B cell (primary cell): ENCODE measurements around the gene KRT34. TPM values are rescaled to one million over a fixed set of nuclear protein-coding genes. Genes with fewer than 3 reads are reported as not detected.

Experiments
- ATAC-seq: fragments of 200-7000 bp; cut with Tn5 transposase; one replicate; pipeline ENCODE4 v1.10.0; 2021; ENCODE audit warnings: low read depth, mild to moderate bottlenecking, moderate number of reproducible peaks, moderate library complexity
- CTCF ChIA-PET: fragments of 350-600 bp; sonication (Branson Sonifier 250); formaldehyde crosslinking; loops from one replicate; lab custom pipeline; 2021; ENCODE audit warnings: antibody characterized with exemption, inconsistent platforms; lab: Charles Lee
- POLR2A ChIA-PET: fragments of 350-600 bp; sonication (Branson Sonifier 250); formaldehyde crosslinking; loops from one replicate; lab custom pipeline; 2021; ENCODE audit warnings: antibody characterized with exemption; lab: Charles Lee
- DNase-seq: peaks from one replicate; pipeline ENCODE4 v3.0.0; 2013
- H2AFZ ChIP-seq: 2 replicates; pipeline ENCODE4 v1.6.1; 2012; ENCODE audit warnings: mild to moderate bottlenecking, low read depth, low read length; ENCODE audit not compliant: insufficient read depth, poor library complexity, severe bottlenecking
- H3K27ac ChIP-seq, 2 donors: 1 replicate in 1 of 2; 2 replicates in 1 of 2; pipeline ENCODE4 v1.5.1; 2012 to 2013; ENCODE audit warnings: low read length in 2 of 2, mild to moderate bottlenecking in 2 of 2, moderate library complexity in 1 of 2
- H3K27me3 ChIP-seq, 4 experiments: fragments of 200-600 bp in 1 of 4; sonication (generic) in 1 of 4; replicated peaks in 1 of 4; 1 replicate in 2 of 4; 2 replicates in 2 of 4; pipeline versions ENCODE4 v1.6.1 to v1.7.0; 2013 to 2016; ENCODE audit warnings: low read length in 3 of 4, mild to moderate bottlenecking in 2 of 4, mixed read lengths in 1 of 4, moderate library complexity in 1 of 4; ENCODE audit not compliant: insufficient read depth in 4 of 4, control insufficient read depth in 3 of 4; ENCODE audit errors: control extremely low read depth in 1 of 4
- H3K36me3 ChIP-seq, 2 experiments: replicated peaks in 1 of 2; 1 replicate in 1 of 2; 2 replicates in 1 of 2; pipeline versions ENCODE4 v1.6.1 to v1.7.1; 2013; ENCODE audit warnings: low read length in 1 of 2; ENCODE audit not compliant: insufficient read depth in 2 of 2, control insufficient read depth in 1 of 2; ENCODE audit errors: control extremely low read depth in 1 of 2, extremely low read depth in 1 of 2
- H3K4me1 ChIP-seq, 2 donors: fragments of 200-600 bp in 1 of 2; sonication (generic) in 1 of 2; 1 replicate in 1 of 2; 2 replicates in 1 of 2; pipeline versions ENCODE4 v1.5.1 to v1.6.1; 2013 to 2017; ENCODE audit warnings: low read length in 2 of 2; ENCODE audit not compliant: control insufficient read depth in 2 of 2, insufficient read depth in 2 of 2
- H3K4me2 ChIP-seq: replicated peaks from 2 replicates; pipeline ENCODE3; 2012; ENCODE audit warnings: mild to moderate bottlenecking, low read depth, low read length; ENCODE audit not compliant: poor library complexity, severe bottlenecking
- H3K4me3 ChIP-seq, 5 experiments: fragments of 200-600 bp in 1 of 5; sonication (generic) in 1 of 5; 1 replicate in 3 of 5; 2 replicates in 2 of 5; pipeline versions ENCODE4 v1.5.1 to v1.7.0; 2011 to 2016; ENCODE audit warnings: low read length in 4 of 5, mild to moderate bottlenecking in 4 of 5, low read depth in 2 of 5, control low read depth in 1 of 5, moderate library complexity in 1 of 5; ENCODE audit not compliant: insufficient read depth in 1 of 5; ENCODE audit errors: control extremely low read depth in 1 of 5, extremely low read depth in 1 of 5
- H3K79me2 ChIP-seq: fragments of 200-600 bp; sonication (generic); one replicate; pipeline ENCODE4 v1.6.0; 2016; ENCODE audit warnings: low read length; ENCODE audit not compliant: control insufficient read depth, insufficient read depth
- H3K9ac ChIP-seq: fragments of 200-600 bp; sonication (generic); 2 replicates; pipeline ENCODE4 v1.6.1; 2017; ENCODE audit warnings: mild to moderate bottlenecking, low read length, moderate library complexity
- H3K9me3 ChIP-seq, 3 donors: one replicate each; pipeline versions ENCODE4 v1.6.1 to v1.7.1; 2013; ENCODE audit warnings: low read length in 2 of 3; ENCODE audit not compliant: control insufficient read depth in 2 of 3, insufficient read depth in 1 of 3; ENCODE audit errors: control extremely low read depth in 1 of 3
- H4K20me1 ChIP-seq: 2 replicates; pipeline ENCODE4 v1.6.0; 2012; ENCODE audit warnings: mild to moderate bottlenecking, low read length; ENCODE audit not compliant: insufficient read depth, control insufficient read depth, poor library complexity, severe bottlenecking
- H3K27ac Mint-ChIP-seq: one replicate; pipeline ENCODE4 v1.8.0; 2021; ENCODE audit warnings: mixed read lengths
- H3K27me3 Mint-ChIP-seq: one replicate; pipeline ENCODE4 v1.8.0; 2021; ENCODE audit warnings: mixed read lengths
- H3K4me1 Mint-ChIP-seq: one replicate; pipeline ENCODE4 v1.8.0; 2021; ENCODE audit warnings: mixed read lengths
- H3K4me3 Mint-ChIP-seq: one replicate; pipeline ENCODE4 v1.8.0; 2021; ENCODE audit warnings: mixed read lengths
- H3K9me3 Mint-ChIP-seq: one replicate; pipeline ENCODE4 v1.8.0; 2022; ENCODE audit warnings: mixed read lengths; ENCODE audit not compliant: insufficient read depth
- CTCF ChIP-seq: fragments of 200-600 bp; IDR thresholded peaks from one replicate; pipeline ENCODE4 v1.8.0; 2022; ENCODE audit warnings: antibody characterized with exemption, mild to moderate bottlenecking
- EZH2 ChIP-seq: IDR thresholded peaks from 2 replicates; pipeline ENCODE4 v1.6.1; 2012; ENCODE audit warnings: borderline replicate concordance, low read depth, mild to moderate bottlenecking, moderate library complexity, low read length; ENCODE audit not compliant: insufficient read depth, poor library complexity, severe bottlenecking
- WGBS: methylation state at CpG from one replicate; pipeline ENCODE4 v1.1.5; 2013; ENCODE audit warnings: missing lambda C conversion rate; ENCODE audit not compliant: insufficient coverage; 5-methylcytosine and 5-hydroxymethylcytosine counted together
- intact Hi-C: fragments of 100-400 bp; cut with micrococcal nuclease; formaldehyde crosslinking; loops from one replicate; pipeline ENCODE4 v1.10.0; 2022
- polyA plus RNA-seq: library from polyadenylated mRNA; depleted of rRNA; stranded (reverse); fragments of >200 nt; gene quantifications from 2 replicates; pipeline ENCODE4 v1.2.3, GENCODE V29; 2012
- total RNA-seq, 2 donors: library from RNA; stranded (reverse); fragments of 120-200 nt in 1 of 2; gene quantifications; 1 replicate in 1 of 2; 2 replicates in 1 of 2; pipeline versions ENCODE4 v1.2.3 to v1.2.4, GENCODE V29; 2013 to 2022

Gene KRT34
- total and polyA plus RNA-seq, 2 donors (not counting 1 experiment from before 2014, with no cell fraction given): not detected

- H3K79me2 ChIP-seq: no peaks in the 10 kb centered on the region
- H3K4me3 ChIP-seq: no peak overlapping the region
- H2AFZ ChIP-seq: no peak overlapping the region
- no peaks in the 10 kb centered on the region for H3K4me1 ChIP-seq
- H4K20me1 ChIP-seq: no peaks in the 10 kb centered on the region
- 76% methylated on average over 7 of the region's 7 CpGs for WGBS
- peaks cover 2% of the 10 kb centered on the region for H3K4me1 Mint-ChIP-seq
- H3K27me3 Mint-ChIP-seq: peaks cover 23% of the 10 kb centered on the region
- H3K27me3 ChIP-seq: peaks cover 0 to 4% (median 2%) of the 10 kb centered on the region in 4 experiments
- no peak overlapping the region for H3K27ac Mint-ChIP-seq
- H3K9ac ChIP-seq: no peak overlapping the region
- no peaks in the 10 kb centered on the region for H3K36me3 ChIP-seq
- POLR2A ChIA-PET: no interaction called here
- CTCF ChIA-PET: no interaction called here
- H3K4me3 Mint-ChIP-seq: no peak overlapping the region
- no peak overlapping the region for H3K27ac ChIP-seq
- intact Hi-C loops: no loop called here
- ATAC-seq (no peak), DNase-seq (no peak)
- H3K9me3 Mint-ChIP-seq: no peaks in the 10 kb centered on the region
- H3K9me3 ChIP-seq: no peaks in the 10 kb centered on the region
- TF ChIP-seq EZH2 (no peak), CTCF (no peak)
- no peak overlapping the region for H3K4me2 ChIP-seq
Observed at GRCh38 chr17:41429667-41430066, 47.6 kb upstream of the KRT34 start.

GRCh38 chr17:41428591-41429291 is 46.6 kb upstream of the KRT34 start:
- intact Hi-C loops: no loop called here
- Histone ChIP-seq H3K79me2 (no peaks in the 10 kb centered on the region), H3K9ac (no peak overlapping the region), H3K4me1 (no peaks in the 10 kb centered on the region), H3K4me3 (no peak overlapping the region), H4K20me1 (no peaks in the 10 kb centered on the region), H3K27me3 (peaks cover 0 to 4% (median 2%) of the 10 kb centered on the region in 4 experiments), H3K27ac (no peak overlapping the region), H2AFZ (no peak overlapping the region), H3K36me3 (no peaks in the 10 kb centered on the region), H3K4me2 (no peak overlapping the region), H3K9me3 (no peaks in the 10 kb centered on the region)
- CTCF ChIA-PET: no interaction called here
- H3K4me3 Mint-ChIP-seq: no peak overlapping the region
- WGBS: 70% methylated on average over 4 of the region's 4 CpGs
- POLR2A ChIA-PET: no interaction called here
- TF ChIP-seq EZH2 (no peak), CTCF (no peak)
- H3K27me3 Mint-ChIP-seq: peaks cover 24% of the 10 kb centered on the region
- no peaks in the 10 kb centered on the region for H3K9me3 Mint-ChIP-seq
- H3K4me1 Mint-ChIP-seq: peaks cover 2% of the 10 kb centered on the region
- DNase-seq (no peak), ATAC-seq (no peak)
- H3K27ac Mint-ChIP-seq: no peak overlapping the region
